HEK293 (cell line): ENCODE results near the gene SLC45A2.

ENCODE experiments used
- CTCF ChIA-PET: fragments of 350-600 bp; formaldehyde crosslinking; extraction: SDS; loops from one replicate; lab custom pipeline; 2021; ENCODE audit warnings: antibody characterized with exemption; lab: Yijun Ruan, JAX
- POLR2A ChIA-PET: fragments of 300-600 bp; formaldehyde crosslinking; extraction: SDS; loops from one replicate; lab custom pipeline; 2020; ENCODE audit warnings: antibody characterized with exemption, inconsistent platforms; lab: Yijun Ruan, JAX
- H3K27ac ChIP-seq: fragments of 200-500 bp; sonication (Bioruptor generic); 2 replicates; pipeline ENCODE4 v1.5.1; 2014; ENCODE audit warnings: low read depth, low read length, control low read depth, inconsistent platforms; ENCODE audit errors: extremely low read depth
- H3K36me3 ChIP-seq, 2 experiments: fragments of 200-500 bp in 1 of 2; sonication (Bioruptor generic) in 1 of 2; 1 replicate in 1 of 2; 2 replicates in 1 of 2; pipeline ENCODE4 v1.5.1; 2014 to 2017; ENCODE audit warnings: inconsistent platforms in 2 of 2, low read length in 2 of 2; ENCODE audit not compliant: control insufficient read depth in 2 of 2, insufficient read depth in 1 of 2
- H3K4me1 ChIP-seq: fragments of 200-500 bp; sonication (Bioruptor generic); 2 replicates; pipeline ENCODE4 v1.5.1; 2014; ENCODE audit warnings: mild to moderate bottlenecking, low read length, inconsistent platforms; ENCODE audit not compliant: control insufficient read depth, insufficient read depth
- H3K4me3 ChIP-seq: 2 replicates; pipeline ENCODE4 v1.5.1; 2011; ENCODE audit warnings: low read depth, mild to moderate bottlenecking, control low read depth, low read length, moderate library complexity
- H3K9me3 ChIP-seq: fragments of 200-500 bp; sonication (Bioruptor generic); 2 replicates; pipeline ENCODE4 v1.5.1; 2014; ENCODE audit warnings: low read depth, low read length, inconsistent platforms; ENCODE audit not compliant: control insufficient read depth, insufficient read depth
- FEZF1 ChIP-seq: fragments of 450-650 bp; formaldehyde crosslinking; IDR thresholded peaks from 2 replicates; pipeline ENCODE4 v1.5.1; 2016; ENCODE audit warnings: missing biosample characterization, missing genetic modification characterization
- HIC1 ChIP-seq: fragments of 450-650 bp; formaldehyde crosslinking; IDR thresholded peaks from 2 replicates; pipeline ENCODE4 v1.5.1; 2016; ENCODE audit warnings: missing biosample characterization, missing genetic modification characterization
- PRDM6 ChIP-seq: fragments of 450-650 bp; formaldehyde crosslinking; IDR thresholded peaks from 2 replicates; pipeline ENCODE4 v1.5.1; 2017; ENCODE audit warnings: missing biosample characterization, missing genetic modification characterization
- SCRT2 ChIP-seq: fragments of 450-650 bp; formaldehyde crosslinking; IDR thresholded peaks from 2 replicates; pipeline ENCODE4 v1.5.1; 2016; ENCODE audit warnings: missing biosample characterization, missing genetic modification characterization
- SETDB1 ChIP-seq: IDR thresholded peaks from one replicate; pipeline ENCODE4 v1.6.1; 2017; ENCODE audit warnings: mild to moderate bottlenecking, low read length, moderate library complexity, mixed read lengths; ENCODE audit not compliant: insufficient read length
- YY2 ChIP-seq: fragments of 450-650 bp; formaldehyde crosslinking; IDR thresholded peaks from 2 replicates; pipeline ENCODE4 v1.5.1; 2016; ENCODE audit warnings: missing biosample characterization, missing genetic modification characterization
- ZBTB11 ChIP-seq: fragments of 450-650 bp; formaldehyde crosslinking; conservative IDR thresholded peaks from 2 replicates; pipeline ENCODE4 v1.5.1; 2016; ENCODE audit warnings: low read depth, missing biosample characterization, missing genetic modification characterization
- ZBTB21 ChIP-seq: fragments of 450-650 bp; formaldehyde crosslinking; IDR thresholded peaks from 2 replicates; pipeline ENCODE4 v1.5.1; 2017; ENCODE audit warnings: missing biosample characterization, missing genetic modification characterization
- ZBTB6 ChIP-seq: fragments of 450-650 bp; formaldehyde crosslinking; IDR thresholded peaks from 2 replicates; pipeline ENCODE4 v1.5.1; 2017; ENCODE audit warnings: missing biosample characterization, missing genetic modification characterization
- ZBTB8A ChIP-seq: fragments of 450-650 bp; formaldehyde crosslinking; IDR thresholded peaks from 2 replicates; pipeline ENCODE4 v1.5.1; 2016; ENCODE audit warnings: missing biosample characterization, missing genetic modification characterization
- ZEB2 ChIP-seq: fragments of 450-650 bp; formaldehyde crosslinking; IDR thresholded peaks from 2 replicates; pipeline ENCODE4 v1.5.1; 2016; ENCODE audit warnings: missing biosample characterization, missing genetic modification characterization
- ZIC2 ChIP-seq: fragments of 450-650 bp; formaldehyde crosslinking; IDR thresholded peaks from 2 replicates; pipeline ENCODE4 v1.5.1; 2016; ENCODE audit warnings: missing biosample characterization, missing genetic modification characterization
- ZNF155 ChIP-seq: fragments of 450-650 bp; formaldehyde crosslinking; IDR thresholded peaks from 2 replicates; pipeline ENCODE4 v1.5.1; 2016; ENCODE audit warnings: missing biosample characterization, missing genetic modification characterization
- ZNF184 ChIP-seq: fragments of 450-650 bp; IDR thresholded peaks from 2 replicates; pipeline ENCODE4 v1.5.1; 2018; ENCODE audit warnings: missing biosample characterization, mild to moderate bottlenecking, missing genetic modification characterization
- ZNF19 ChIP-seq: fragments of 450-650 bp; formaldehyde crosslinking; IDR thresholded peaks from 2 replicates; pipeline ENCODE4; 2016; ENCODE audit warnings: missing biosample characterization, missing genetic modification characterization, low read depth
- ZNF211 ChIP-seq: fragments of 450-650 bp; formaldehyde crosslinking; IDR thresholded peaks from 2 replicates; pipeline ENCODE4 v1.5.1; 2016; ENCODE audit warnings: low read depth, missing biosample characterization, missing genetic modification characterization
- ZNF335 ChIP-seq: fragments of 450-650 bp; formaldehyde crosslinking; conservative IDR thresholded peaks from 2 replicates; pipeline ENCODE4 v1.5.1; 2016; ENCODE audit warnings: missing biosample characterization, missing genetic modification characterization
- ZNF391 ChIP-seq: fragments of 450-650 bp; formaldehyde crosslinking; IDR thresholded peaks from 2 replicates; pipeline ENCODE4 v1.5.1; 2016; ENCODE audit warnings: low read depth, missing biosample characterization, missing genetic modification characterization, borderline replicate concordance
- ZNF423 ChIP-seq: fragments of 450-650 bp; formaldehyde crosslinking; IDR thresholded peaks from 2 replicates; pipeline ENCODE4 v1.5.1; 2016; ENCODE audit warnings: missing biosample characterization, missing genetic modification characterization
- ZNF488 ChIP-seq: fragments of 450-650 bp; formaldehyde crosslinking; IDR thresholded peaks from 2 replicates; pipeline ENCODE4 v1.5.1; 2016; ENCODE audit warnings: missing biosample characterization, missing genetic modification characterization
- ZNF513 ChIP-seq: fragments of 450-650 bp; IDR thresholded peaks from 2 replicates; pipeline ENCODE4 v1.5.1; 2018; ENCODE audit warnings: missing biosample characterization, missing genetic modification characterization
- ZNF530 ChIP-seq: fragments of 450-650 bp; formaldehyde crosslinking; IDR thresholded peaks from 2 replicates; pipeline ENCODE4 v1.5.1; 2016; ENCODE audit warnings: low read depth, missing biosample characterization, missing genetic modification characterization
- ZNF544 ChIP-seq: fragments of 450-650 bp; formaldehyde crosslinking; IDR thresholded peaks from 2 replicates; pipeline ENCODE4 v1.5.0; 2017; ENCODE audit warnings: missing biosample characterization, missing genetic modification characterization
- ZNF600 ChIP-seq: fragments of 450-650 bp; formaldehyde crosslinking; IDR thresholded peaks from 2 replicates; pipeline ENCODE4 v1.5.1; 2016; ENCODE audit warnings: missing biosample characterization, missing genetic modification characterization
- ZNF654 ChIP-seq: fragments of 450-650 bp; formaldehyde crosslinking; IDR thresholded peaks from 2 replicates; pipeline ENCODE4 v1.5.1; 2016; ENCODE audit warnings: low read depth, missing biosample characterization, missing genetic modification characterization
- ZNF677 ChIP-seq: fragments of 450-650 bp; IDR thresholded peaks from 2 replicates; pipeline ENCODE4 v1.5.0; 2018; ENCODE audit warnings: missing biosample characterization, mild to moderate bottlenecking, missing genetic modification characterization, moderate library complexity
- ZSCAN30 ChIP-seq: fragments of 450-650 bp; IDR thresholded peaks from 2 replicates; pipeline ENCODE4 v1.5.1; 2018; ENCODE audit warnings: missing biosample characterization, mild to moderate bottlenecking, missing genetic modification characterization, moderate library complexity

SLC45A2 gene

GRCh38 chr5:34001241-34001841 is 16.8 kb upstream of the SLC45A2 start (continued):
- TF ChIP-seq ZEB2 (tag by site-specific recombination) (no peak), ZNF423 (tag by site-specific recombination) (no peak), SETDB1 (no peak), ZBTB6 (no peak), ZBTB8A (tag by site-specific recombination) (no peak), ZBTB21 (tag by site-specific recombination) (no peak), ZIC2 (tag by site-specific recombination) (no peak), ZNF211 (tag by site-specific recombination) (no peak), FEZF1 (tag by site-specific recombination) (no peak), ZNF654 (tag by site-specific recombination) (0 out of 2 replicates have a peak, but pooled peaks have one; percentile 2), ZNF544 (tag by site-specific recombination) (no peak), ZNF391 (no peak), SCRT2 (tag by site-specific recombination) (peak; percentile 75), ZNF530 (tag by site-specific recombination) (no peak), ZSCAN30 (tag by site-specific recombination) (no peak), ZNF19 (tag by site-specific recombination) (no peak), HIC1 (tag by site-specific recombination) (no peak), ZNF677 (tag by site-specific recombination) (no peak), ZNF600 (peak; percentile 23; the same call in 1 of the 2 replicates), ZNF513 (tag by site-specific recombination) (no peak), PRDM6 (tag by site-specific recombination) (0 out of 2 replicates have a peak, but pooled peaks have one; percentile 4)

GRCh38 chr5:33999978-34000377 is 15.5 kb upstream of the SLC45A2 start:
- H3K4me1 ChIP-seq: no peaks in the 10 kb centered on the region; the same call in 1 of the 2 replicates
- CTCF ChIA-PET: interaction anchor here (0.5 to 1.0 kb wide), 6 partner anchors 9 to 564 kb away, joined by 3 to 4 read pairs (median 3); no protein-coding TSS in a partner anchor
- no peaks in the 10 kb centered on the region for H3K9me3 ChIP-seq
- H3K4me3 ChIP-seq: no peak overlapping the region
- no peak overlapping the region for H3K27ac ChIP-seq
- POLR2A ChIA-PET: no interaction called here
- H3K36me3 ChIP-seq: peaks cover 6 to 18% of the 10 kb centered on the region in 2 experiments; a peak in 2 of 3 replicates
- TF ChIP-seq ZNF155 (tag by site-specific recombination): no peak
- no peak for TF ChIP-seq ZNF488 (tag by site-specific recombination)
- no peak for TF ChIP-seq ZNF335
- no peak for TF ChIP-seq ZNF184 (tag by site-specific recombination)
- TF ChIP-seq ZBTB11 (tag by site-specific recombination): no peak
- TF ChIP-seq YY2 (tag by site-specific recombination): no peak
